Globus pallidus (tissue), 1 donor: Measurements from ENCODE around the gene ENPP6.
"Not testable (repeated sequence)": the region's sequence is repeated elsewhere in the genome, so short reads cannot be mapped to it uniquely, and the experiment has no call there.

Experiments
- DNase-seq: peaks from one replicate; pipeline ENCODE4 v3.0.0-alpha.2; 2015; ENCODE audit warnings: low spot score

Gene ENPP6

DNA sequence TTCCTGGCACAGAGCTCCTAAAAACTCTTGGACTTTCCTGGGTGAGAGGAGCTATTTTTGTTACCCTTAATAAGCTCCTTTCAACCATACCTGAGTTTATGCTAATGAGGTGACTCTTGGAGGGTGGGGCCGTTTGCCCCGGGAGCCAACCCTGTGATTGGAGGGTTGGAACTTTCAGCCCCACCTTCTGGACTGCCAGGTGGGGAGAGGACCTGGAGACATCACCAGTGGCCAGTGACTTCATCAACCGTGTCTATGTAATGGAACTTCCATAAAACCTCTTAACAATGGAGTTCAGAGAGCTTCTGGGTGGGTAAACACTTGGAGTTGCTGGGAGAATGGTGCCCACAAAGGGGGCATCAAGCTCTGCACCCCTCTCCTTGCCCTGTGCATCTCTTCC is 17.9 kb upstream of the ENPP6 start:
- no peak for DNase-seq

DNA sequence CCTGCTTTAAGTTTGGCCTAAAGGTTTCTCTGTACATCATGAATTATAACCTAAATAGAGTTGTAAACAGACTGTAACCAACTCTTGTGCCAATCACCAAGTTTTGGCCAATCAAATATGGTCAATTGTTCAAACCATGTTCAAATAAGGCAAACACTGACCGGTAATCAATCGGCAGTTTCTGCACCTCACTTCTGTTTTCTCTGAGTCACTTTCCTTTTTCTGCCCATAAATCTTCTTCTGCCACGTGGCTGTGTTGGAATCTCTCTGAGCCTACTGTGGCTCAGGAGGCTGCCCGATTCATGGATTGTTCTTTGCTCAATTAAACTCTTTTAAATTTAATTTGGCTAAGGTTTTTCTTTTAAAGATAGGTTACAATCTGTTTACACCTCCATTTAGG is 16.5 kb upstream of the ENPP6 start:
- DNase-seq, result no peak

DNA sequence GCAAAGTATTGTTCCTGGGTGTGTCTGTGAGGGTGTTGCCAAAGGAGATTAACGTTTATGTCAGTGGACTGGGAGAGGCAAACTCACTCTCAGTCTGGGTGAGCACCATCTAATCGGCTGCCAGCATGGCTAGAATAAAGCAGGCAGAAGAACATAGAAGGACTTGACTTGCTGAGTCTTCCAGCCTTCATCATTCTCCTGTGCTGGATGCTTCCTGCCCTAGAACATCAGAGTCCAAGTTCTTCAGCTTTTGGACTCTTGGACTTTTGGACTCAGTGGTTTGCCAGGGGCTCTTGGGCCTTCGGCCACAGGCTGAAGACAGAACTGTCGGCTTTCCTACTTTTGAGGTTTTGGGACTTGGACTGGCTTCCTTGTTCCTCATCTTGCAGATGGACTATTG is 15.3 kb upstream of the ENPP6 start:
- DNase-seq, result no peak

DNA sequence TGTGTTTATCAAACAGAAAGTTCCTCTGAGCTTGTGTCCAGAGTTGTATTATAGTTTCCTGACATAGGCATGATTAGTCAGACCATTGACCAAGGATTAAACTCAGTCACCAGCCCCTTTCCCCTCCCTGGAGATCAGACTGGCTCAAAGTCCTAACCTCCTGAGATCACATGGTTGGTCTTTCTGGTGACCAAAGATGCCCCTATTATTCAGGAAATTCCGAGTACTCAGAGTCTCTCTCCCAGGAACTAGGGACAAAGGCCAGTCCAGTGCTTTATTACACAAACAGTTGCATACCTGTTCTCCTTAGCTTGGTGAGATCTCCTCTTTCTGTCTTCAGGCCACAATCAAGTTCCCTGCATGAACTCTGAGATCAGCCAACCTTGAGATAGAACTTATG is 14.5 kb upstream of the ENPP6 start:
- DNase-seq, result no peak

DNA sequence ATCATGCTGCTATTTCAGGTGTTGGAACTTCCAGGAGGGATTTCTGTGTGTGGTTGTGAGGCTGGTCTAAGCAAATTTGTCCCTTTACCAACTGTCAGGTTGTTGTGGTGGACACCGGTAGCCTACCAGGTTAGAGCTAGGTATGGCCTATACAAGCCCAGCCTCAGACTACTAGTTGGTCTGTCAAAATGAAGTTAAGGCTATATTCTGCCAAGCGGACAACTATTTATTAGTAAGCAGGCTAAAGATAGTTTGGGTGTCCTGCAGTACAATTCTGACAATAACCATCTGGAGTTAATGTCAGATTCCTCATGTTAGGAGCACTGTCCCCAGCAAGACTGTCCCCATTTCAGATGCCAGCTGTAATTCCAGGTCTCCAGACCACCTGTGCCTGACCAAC is 13.9 kb upstream of the ENPP6 start:
- no peak for DNase-seq

DNA sequence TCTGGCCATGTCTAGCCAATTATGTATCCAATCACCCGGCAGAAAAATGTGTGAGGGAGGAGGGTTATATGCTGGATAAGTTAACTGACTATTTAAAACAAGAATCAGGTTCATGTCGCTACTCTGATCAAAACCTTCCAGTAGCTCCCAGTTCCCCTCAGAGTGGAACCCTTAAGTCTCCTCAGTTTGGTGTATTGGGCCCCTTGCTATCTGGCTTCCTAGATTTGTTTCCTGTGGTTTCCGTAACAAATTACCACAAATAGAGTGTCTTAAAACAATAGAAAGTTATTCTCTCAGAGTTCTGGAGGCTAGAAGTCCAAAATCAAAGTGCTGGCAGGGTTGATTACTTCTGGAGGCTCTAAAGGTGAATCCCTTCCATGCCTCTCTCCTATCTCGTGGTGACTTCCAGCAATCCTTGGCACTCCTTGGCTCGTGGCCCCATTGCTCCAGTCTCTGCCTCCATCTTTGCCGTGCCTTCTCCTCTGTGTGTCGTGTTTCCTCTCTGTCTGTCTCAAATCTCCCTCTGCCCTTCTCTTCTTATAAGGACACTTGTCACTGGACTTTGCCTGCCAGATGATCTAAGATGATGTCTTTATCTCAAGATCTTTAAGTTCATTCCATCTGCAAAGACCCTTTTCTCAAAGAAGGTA is 10.5 kb upstream of the ENPP6 start:
- DNase-seq, result no peak

DNA sequence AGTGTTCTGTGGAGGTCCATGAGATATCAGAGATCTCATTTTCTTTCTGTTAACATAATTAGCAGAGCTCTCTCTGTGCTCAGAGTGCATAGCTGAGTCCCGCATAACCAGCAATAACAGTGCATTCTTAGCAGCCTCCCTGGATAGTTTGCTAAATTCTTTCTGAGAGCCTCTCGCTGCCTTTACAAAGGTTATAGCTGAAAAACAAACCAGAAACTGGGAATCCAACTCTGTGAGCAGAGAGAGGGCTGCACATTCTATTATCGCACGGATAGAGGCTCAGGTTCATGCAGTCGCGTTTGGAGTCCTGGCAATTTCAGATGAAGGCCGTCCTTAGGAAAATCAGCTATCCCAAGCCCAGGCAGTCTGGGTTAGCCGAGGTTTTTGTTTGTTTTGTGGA is 1.2 kb downstream of the ENPP6 start:
- DNase-seq, result no peak

DNA sequence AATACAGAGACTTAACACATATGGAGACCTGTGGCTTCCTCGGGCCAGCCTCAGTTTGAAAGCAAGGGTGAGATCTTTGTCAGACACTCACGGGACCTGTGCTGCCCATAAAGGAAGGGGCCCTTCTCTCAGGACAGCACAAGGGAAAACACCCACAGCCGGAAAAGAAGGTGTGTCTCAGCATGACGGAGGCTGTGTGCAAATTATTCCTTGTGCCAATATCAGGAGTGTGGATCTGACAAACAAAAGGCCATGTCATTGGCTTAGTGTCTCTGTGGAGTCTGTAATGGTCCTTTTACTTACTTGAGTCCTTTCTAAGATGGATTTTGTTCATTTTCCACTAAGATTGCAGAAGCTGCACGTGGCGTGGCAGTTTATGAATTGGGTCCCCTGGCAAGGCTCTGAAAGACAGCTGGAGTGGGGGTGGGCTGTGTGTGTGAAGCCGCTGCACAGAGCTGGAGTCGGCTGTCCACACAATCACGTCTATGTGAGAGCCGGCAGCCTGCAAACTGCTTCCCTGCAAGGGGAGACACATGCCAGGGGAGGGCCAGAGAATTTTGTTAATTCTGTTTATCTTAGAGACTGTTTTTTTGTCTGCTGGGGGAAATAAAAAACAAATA is 1.9 kb downstream of the ENPP6 start:
- peak; percentile 68 for DNase-seq

DNA sequence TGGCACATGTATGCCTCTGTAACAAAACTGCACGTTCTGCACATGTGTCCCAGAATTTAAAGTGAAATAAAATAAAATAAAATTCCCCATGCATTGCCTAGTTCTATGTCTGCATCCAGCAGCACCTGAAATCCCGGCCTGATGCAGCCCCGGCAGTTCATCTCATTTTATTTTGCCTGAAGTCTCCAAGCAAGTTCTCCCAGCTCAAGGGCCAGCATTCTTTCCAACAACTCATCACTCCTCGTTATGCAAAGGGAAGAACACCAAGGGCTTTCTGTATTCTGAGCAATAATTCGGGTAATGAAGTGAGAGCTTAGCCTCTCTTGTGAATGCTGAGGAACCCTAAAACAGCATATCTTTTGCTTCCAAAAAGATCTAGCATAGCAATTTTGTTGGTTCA is 2.7 kb downstream of the ENPP6 start:
- DNase-seq, result no peak

DNA sequence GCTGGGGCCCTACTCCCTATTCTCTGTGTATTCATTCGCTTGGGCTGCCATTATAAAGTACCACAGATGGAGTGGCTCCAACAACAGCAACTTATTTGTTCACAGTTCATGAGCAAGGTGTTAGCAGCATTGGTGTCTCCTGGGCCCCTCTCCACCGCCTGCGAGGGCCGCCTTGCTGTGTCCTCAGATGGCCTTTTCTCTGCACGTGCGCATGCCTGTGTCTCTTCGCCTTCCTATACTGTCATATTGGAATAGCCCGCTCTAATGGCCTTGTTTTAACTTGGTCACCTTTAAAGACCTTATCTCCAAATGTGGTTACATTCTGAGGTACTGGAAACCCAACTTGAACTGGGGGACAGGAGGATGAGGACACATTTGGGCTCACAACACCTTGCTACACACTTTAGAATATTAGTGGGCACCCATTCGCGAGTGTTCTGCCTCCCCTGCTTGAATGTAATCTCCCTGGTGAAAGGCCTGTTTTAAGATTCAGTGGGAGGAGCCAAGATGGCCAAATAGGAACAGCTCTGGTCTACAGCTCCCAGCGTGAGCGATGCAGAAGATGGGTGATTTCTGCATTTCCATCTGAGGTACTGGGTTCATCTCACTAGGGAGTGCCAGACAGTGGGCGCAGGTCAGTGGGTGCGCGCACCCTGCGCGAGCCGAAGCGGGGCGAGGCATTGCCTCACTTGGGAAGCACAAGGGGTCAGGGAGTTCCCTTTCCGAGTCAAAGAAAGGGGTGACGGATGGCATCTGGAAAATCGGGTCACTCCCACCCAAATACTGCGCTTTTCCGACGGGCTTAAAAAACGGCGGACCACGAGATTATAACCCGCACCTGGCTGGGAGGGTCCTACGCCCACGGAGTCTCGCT is 9.7 kb downstream of the ENPP6 start:
- not testable (repeated sequence) for DNase-seq

DNA sequence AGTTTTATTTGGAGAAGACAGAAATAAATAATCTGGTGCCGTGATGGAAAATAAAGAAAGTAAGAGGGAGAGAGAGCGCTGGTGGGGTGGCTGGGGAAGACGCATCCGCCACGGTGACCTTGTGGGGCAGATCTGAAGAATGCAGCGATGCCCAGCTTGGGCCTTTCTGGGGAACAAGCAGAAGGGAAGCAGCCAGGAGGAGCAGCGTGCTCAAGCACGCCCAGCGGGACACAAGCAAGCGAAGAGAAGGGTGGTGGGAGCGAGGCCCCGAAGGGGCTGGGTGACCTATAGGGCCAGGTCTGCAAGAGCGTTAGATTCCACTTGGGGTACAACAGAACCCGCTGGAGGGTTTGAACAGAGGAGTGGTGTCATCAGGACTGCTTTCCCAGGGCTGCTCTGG is 12.4 kb downstream of the ENPP6 start:
- no peak for DNase-seq

DNA sequence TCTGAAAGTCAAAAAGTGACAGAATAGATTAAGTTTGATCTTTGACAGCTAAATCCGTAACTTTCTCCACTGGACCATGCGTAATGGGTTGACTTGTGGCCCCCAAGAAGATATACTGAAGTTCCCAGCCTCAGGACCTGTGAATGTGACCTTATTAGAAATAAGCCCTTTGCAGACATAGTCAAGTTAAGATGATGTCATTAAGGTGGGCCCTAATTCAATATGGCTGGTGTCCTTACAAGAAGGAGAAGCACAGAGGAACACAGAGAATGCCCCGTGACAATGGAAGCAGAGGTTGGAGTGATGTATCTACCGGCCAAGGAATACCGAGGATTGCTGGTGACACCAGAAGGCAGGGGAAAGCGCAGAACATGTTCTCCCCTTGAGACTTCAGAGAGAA is 14.4 kb downstream of the ENPP6 start:
- no peak for DNase-seq

DNA sequence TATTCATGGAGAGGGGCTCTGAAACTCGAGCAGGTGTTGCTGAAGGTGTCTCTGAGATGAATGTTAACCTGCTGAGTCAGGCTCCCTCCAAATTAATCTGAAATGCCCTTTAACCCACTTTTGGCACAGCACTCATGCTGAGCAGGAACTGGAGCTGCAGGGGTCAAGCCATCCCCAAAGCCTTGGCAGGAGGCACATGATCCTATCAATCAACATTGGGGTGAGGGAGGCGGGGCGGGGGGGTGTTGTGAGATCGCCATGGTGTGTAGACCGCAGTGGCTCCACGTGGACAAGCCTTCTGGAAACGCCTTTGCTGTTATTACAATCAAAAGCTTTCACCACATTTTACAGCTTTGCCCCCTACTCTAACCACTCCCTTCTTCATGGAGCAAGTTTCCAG is 16.5 kb downstream of the ENPP6 start:
- no peak for DNase-seq

DNA sequence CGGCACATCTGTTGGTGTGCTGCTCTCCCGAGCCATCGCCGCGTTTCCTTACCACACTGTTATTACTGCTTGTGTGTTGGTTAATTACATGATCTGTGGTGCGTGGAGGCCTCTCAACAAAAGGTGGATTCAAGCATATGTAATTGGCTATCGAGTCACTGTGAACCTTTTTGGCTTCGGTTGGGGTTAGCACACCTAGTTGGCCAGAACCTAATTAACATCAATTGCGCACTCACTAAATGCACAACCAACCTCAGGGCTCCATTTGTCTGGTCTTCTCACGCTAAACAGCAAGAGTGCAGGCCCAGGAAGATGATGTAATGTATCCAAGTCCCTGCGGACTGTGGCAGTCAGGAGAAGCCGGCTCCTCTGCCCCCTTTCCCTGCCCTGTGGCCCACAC is 17.4 kb downstream of the ENPP6 start:
- no peak for DNase-seq

DNA sequence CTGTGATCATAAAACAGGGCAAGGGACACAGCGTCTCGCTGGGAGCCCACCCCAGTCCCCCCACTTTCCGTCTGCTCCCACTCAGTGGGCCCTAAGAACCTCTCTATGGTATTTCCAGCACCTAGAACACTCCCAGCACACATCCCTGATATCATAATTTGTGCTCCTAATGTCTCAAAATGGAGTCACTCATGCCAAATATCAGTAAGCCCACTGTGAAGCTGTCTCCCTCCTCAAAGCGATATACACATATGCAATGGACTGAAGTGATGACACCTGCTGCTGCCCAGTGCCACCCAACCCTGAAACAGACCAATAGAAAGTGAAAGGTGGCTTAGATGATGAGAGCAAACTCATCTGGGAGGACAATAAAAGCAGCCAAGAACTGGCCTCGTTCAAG is 17.9 kb downstream of the ENPP6 start:
- DNase-seq, result no peak

DNA sequence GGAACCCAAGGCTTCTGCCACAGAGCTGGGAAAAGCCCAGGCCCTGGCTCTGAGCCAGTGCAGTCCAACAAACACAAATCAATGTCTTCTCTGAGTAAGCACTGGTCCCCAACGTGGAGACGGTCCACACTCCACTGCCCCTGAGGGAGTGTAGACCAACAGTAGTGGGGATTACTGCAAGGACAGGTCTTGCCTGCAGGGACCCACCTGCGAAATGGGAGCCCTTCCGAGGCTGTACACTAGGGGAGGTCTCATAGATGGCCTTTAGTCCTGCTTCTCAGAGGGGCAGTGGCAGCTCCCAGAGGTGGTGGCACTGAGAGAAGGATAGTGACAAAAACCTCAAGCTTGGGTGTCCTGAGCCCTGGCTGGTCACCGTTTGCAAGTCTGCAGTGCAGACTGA is 19.5 kb downstream of the ENPP6 start:
- no peak for DNase-seq

DNA sequence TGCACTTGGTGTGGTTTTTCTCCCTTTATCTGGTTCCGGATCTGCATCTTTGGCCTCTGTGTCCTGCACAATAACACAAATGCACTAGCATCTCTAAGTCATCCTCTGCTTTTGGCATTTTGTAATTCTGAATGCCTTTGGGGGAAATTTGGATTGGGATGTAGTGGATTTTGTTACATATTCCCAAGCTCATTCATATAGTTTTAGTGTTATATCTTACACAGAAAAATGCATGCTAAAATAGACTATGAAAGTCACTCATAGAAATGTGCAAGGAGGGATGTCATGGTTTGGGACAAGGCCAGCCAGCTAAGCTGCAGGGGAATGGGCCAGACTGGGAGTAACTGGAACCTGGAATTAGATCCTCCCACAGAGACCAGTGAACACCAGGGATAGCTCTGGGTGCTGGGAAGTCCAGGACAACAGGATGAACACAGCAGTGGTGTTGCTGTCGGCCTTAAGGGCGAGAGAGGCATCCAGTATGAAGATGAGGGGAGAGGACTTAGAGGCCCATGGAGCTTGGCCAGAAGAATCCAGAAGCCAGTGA is 20.1 kb downstream of the ENPP6 start:
- no peak for DNase-seq

DNA sequence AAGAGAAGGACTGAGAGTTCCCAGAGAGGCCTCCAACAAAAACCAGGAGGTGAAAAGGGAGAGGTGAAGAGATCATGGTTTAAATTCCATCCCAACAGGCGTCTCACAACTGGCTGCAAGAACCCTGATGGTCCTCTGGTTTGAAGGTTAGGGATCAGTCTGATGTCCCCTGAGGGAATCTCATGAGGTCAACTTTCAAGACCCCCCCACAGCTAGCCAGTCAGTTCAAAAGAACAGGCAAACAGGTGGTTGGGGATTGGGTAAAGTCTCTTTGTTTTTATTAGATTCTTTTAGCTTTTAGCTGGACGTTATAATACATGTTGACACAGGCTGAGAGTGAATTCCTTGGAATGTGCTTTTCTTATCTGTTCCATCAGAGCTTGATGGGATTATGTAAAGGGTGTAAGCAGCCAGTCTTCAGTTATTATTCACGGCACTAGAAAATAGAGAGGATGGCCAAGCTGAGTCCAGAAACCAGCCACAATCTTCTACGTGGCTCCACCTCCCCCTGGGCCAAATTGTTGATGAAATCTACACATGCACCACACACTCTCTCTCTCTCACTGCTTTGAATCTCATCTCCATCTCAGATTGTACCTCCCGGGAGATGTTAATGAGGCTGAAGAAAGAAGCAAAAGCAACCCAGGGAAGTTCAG is 20.8 kb downstream of the ENPP6 start:
- no peak for DNase-seq

DNA sequence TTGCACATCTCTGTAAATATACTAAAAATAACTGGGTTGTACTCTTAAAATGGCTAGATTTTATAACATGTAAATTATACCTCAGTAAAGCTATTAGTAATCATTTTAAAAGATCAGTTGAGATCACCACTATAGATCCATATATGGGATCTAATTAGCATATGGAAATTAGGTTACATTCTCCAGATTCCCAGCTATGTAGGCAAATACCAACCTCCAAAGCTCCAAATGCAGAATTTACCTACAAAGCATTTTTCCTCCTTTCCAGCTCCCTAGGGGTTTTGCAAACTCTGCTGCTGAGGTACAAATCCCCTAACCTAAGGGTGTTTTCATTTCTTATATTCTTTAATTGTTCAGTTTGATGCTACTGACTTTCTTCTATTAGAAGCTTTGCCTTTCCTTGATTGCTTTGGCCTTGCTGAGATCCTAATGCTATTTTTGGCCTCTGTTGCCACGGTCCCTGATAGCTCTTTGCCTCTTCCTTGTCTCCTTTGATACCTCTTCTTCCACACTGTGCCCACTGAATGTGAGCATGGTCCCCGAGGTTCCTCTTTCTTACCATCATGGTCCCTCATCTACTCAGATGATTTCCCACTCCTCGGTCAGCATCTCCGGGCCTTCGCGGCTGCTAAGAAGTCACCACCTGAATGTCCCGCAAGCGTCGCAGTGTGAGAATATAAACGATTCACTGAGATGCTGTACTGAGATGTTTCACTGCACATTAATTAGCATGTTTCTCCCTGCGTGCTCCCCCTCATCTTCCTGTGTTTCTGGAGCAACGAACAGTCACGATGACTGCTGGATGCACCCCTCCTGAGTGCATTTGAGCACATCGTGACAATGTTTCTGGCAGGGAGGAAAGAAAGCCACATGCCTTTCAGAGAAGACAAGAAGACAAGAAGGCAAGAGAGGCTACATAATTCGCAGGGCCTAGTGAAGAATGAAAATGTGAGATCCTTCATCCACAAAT is 23.8 kb downstream of the ENPP6 start:
- no peak for DNase-seq

DNA sequence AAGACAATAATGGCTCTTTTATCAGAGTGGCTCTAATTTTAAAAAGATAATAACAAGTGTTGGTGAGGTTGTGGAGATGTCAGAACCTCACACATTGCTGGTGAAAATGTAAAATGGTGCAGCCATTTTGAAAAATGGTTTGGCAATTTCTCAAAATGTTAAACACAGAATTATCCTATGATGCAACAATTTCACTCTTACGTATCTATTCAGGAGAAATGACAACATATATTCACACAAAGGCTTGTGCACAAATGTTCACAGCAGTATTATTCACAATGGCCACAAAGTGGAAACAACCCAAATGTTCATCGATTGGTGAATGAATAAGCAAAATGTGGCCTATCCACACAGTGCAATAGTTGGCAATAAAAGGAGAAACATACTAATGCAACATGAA is 24.7 kb downstream of the ENPP6 start:
- DNase-seq, result no peak

DNA sequence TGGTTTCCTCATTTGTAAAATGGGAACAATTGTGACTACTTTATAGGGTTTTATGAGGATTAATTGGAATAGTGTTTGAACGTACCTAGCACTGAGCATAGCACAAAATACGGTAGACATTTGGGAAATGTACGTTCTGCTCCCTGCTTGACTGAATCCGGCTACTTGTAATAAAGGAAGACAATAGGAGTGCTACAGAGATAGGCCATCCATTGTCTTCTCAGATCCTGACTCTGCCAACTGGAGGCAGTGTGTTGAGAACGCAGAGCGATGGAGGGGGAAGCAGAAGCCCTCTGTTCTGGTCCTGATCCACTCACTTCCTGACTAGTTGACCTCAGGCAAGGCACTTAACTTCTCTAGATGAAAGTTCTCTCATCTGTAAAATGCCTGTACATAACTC is 26.4 kb downstream of the ENPP6 start:
- DNase-seq, result peak; percentile 86
